ENCODE measurements around the gene NACC2. TPM values are rescaled to one million over a fixed set of nuclear protein-coding genes. Genes with fewer than 3 reads are reported as not detected.

The NACC2 gene
- total and polyA plus RNA-seq, 2 of the 8 experiments (the other 6 are each of a cell fraction or from before 2014, with no cell fraction given): 8.3 to 14.0 TPM

GRCh38 chr9:135971892-135972291 is 123.2 kb downstream of the NACC2 start (continued):
- TF ChIP-seq POLR2AphosphoS5 (IDR thresholded peaks at IDR 0.05; ENCODE audit: low read depth, low read length) (no peak; the same call in 1 of the 2 replicates), CBX5 (IDR thresholded peaks at IDR 0.05; ENCODE audit: low read depth, low read length) (no peak), RXRA (IDR thresholded peaks at IDR 0.05; ENCODE audit: insufficient read depth, low read depth, low read length) (no peak), RBBP5 (IDR thresholded peaks at IDR 0.05; ENCODE audit: borderline replicate concordance, low read depth, low read length) (no peak), RAD21 (IDR thresholded peaks at IDR 0.05 in 1 of 2, conservative IDR thresholded peaks at IDR 0.05 in 1 of 2; ENCODE audit: low read depth in 2 of 2, low read length in 2 of 2) (peak; percentile 21 to 37; a peak in 1 of 4 replicates), SUZ12 (IDR thresholded peaks at IDR 0.05; ENCODE audit: low read length) (no peak), TAF7 (optimal IDR thresholded peaks at IDR 0.05; ENCODE audit: borderline replicate concordance, low read depth, low read length) (peak; percentile 89), TEAD4 (IDR thresholded peaks at IDR 0.05; ENCODE audit: low read depth, low read length) (peak; percentile 70; the same call in 1 of the 2 replicates), RFX5 (IDR thresholded peaks at IDR 0.05; ENCODE audit: borderline replicate concordance, low read depth, low read length) (no peak), EP300 (IDR thresholded peaks at IDR 0.05; ENCODE audit: borderline replicate concordance in 1 of 2, low read depth in 2 of 2, low read length in 2 of 2) (no peak), BRCA1 (IDR thresholded peaks at IDR 0.05; ENCODE audit: low read depth, low read length) (no peak), CREB1 (IDR thresholded peaks at IDR 0.05) (peak; percentile 63; the same call in 1 of the 2 replicates), BCL11A (IDR thresholded peaks at IDR 0.05; ENCODE audit: low read depth in 2 of 2, low read length in 2 of 2) (no peak), JUND (IDR thresholded peaks at IDR 0.05; ENCODE audit: low read length) (no peak), CTBP2 (IDR thresholded peaks at IDR 0.05; ENCODE audit: borderline replicate concordance, insufficient read depth, insufficient read length, low read length) (peak; percentile 96), CTCF (IDR thresholded peaks at IDR 0.05; ENCODE audit: control extremely low read depth in 1 of 3, insufficient read depth in 1 of 3, low read depth in 1 of 3, low read length in 3 of 3) (no peak), SAP30 (IDR thresholded peaks at IDR 0.05; ENCODE audit: insufficient read depth, insufficient replicate concordance, low read length) (peak; percentile 100), CEBPB (IDR thresholded peaks at IDR 0.05; ENCODE audit: low read depth, low read length) (no peak), SRF (IDR thresholded peaks at IDR 0.05; ENCODE audit: low read depth, low read length) (no peak), SIX5 (IDR thresholded peaks at IDR 0.05; ENCODE audit: low read depth, low read length) (no peak), NRF1 (IDR thresholded peaks at IDR 0.05; ENCODE audit: low read depth, low read length) (no peak), SIRT6 (IDR thresholded peaks at IDR 0.05; ENCODE audit: low read length) (no peak)
- TF ChIP-seq, protein P1, sequence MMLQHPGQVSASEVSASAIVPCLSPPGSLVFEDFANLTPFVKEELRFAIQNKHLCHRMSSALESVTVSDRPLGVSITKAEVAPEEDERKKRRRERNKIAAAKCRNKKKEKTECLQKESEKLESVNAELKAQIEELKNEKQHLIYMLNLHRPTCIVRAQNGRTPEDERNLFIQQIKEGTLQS (IDR thresholded peaks at IDR 0.05; ENCODE audit: insufficient read depth, low read depth, low read length): no peak
